LHCN-M2 (cell line): ENCODE data around the gene PIAS4. TPM values are rescaled to one million over a fixed set of nuclear protein-coding genes. Genes with fewer than 3 reads are reported as not detected.

Experiments used
- DNase-seq: peaks from one replicate; pipeline ENCODE4 v3.0.0-alpha.2; 2012; ENCODE audit warnings: low read depth
- total RNA-seq: library from RNA; depleted of rRNA; stranded (reverse); fragments of >200 nt; gene quantifications from 2 replicates; pipeline ENCODE4 v1.2.3, GENCODE V29; 2014

Gene PIAS4
- total RNA-seq, 1 experiment from 2014 or later, result 17.6 TPM

DNA sequence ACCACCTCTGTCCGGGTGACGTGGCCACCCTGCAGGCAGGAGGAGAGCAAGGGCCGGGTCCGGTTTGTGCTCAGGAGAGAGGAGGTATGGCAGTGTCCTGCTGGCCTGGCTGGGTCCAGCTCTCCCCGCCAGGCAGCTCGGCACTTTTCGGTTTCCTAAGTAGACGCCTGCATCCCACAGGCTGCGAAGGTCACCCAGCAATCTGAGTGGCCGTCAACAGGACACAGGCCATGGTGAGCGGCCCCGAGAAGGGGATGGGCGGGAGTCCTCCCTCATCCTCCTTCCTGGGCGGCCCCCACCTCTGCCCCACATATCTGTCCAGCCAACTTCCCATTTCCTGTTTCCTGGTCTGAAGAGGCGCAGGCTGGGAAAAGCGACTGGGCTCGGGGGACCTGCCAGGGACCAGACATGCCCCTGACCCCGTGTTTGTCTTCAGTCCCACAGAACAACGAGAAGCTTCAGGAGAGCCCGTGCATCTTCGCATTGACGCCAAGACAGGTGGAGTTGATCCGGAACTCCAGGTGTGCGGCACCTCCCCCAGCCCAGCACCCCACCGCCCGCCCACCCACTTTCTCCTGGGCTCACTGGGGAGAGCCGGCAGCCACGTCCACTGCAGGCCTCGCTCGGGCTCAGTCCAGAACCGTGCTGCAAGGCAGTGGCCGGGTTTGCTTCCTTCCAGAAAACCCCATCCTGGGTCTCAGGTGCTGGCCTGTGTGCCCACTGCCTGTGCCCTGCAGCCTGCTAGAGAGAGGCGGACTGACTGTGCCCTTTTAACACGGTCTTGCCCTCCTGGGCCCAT is 16.3 kb downstream of the PIAS4 start:
- no peak for DNase-seq

DNA sequence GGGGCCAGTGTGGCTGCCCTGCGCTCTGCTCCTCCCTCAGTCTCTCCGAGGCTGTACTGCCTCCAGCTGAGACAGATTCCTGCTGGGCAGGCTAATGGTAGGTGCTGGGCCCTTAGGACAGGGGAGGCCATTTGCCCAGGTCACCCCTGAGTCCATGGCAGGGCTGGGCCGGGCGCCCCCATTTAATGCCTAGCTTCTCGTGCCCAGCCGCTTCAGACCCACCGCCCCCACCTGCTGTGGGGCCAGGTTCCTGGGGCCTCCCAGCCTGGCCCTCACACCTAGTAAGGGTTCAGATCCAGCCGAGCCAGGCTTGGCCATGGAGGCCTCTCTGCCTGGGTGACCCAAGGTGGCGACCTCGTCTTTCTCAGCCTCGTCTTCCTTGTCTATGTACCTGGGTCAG is 17.8 kb downstream of the PIAS4 start:
- no peak for DNase-seq

DNA sequence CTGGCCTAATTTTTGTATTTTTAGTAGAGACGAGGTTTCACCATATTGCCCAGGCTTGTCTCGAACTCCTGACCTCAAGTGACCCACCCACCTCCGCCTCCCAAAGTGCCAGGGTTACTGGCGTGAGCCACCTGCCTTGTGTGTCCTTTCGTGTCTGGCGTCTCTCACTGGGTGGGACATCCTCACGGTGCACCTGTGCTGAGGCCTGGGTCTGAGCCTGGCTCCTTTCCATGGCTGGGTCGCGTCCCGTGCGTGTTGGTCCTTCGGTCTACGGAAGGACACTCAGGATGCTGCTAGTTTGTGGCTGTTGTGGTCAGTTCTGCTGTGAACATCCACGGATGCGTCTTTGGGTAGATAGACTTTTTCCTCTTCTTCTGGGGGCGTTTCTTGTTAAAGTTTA is 19.6 kb downstream of the PIAS4 start:
- no peak for DNase-seq

DNA sequence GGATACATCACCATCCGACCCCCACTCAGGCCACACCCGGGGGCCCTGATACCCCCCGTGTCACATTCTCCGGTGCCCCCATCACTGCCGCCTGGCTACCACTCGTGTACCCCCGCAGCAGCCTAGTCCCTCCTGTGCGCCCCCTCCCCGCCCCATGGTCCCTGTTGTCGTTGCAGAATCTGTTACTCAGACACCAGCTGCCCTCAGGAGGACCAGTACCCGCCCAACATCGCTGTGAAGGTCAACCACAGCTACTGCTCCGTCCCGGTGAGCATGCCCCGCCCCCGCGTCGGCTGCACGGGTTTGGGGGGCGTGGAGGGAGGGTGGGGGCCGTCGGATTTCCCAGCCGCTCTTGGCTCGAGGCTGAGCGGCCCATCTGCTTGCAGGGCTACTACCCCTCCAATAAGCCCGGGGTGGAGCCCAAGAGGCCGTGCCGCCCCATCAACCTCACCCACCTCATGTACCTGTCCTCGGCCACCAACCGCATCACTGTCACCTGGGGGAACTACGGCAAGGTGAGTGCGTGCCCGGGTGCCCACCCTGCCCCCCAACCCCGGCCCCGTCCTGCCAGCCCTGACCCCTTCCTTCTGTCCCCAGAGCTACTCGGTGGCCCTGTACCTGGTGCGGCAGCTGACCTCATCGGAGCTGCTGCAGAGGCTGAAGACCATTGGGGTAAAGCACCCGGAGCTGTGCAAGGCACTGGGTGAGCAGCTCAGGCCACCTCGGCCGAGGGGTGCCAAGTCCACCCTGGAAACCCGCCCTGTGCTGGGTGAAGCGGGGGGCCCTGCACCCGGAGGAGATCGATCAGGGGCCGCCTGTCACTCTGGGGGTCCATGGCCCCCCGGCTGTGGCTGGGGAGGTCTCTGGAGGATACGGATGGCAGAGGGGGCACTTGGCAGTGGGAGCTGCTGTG is 21.1 kb downstream of the PIAS4 start:
- no peak for DNase-seq

DNA sequence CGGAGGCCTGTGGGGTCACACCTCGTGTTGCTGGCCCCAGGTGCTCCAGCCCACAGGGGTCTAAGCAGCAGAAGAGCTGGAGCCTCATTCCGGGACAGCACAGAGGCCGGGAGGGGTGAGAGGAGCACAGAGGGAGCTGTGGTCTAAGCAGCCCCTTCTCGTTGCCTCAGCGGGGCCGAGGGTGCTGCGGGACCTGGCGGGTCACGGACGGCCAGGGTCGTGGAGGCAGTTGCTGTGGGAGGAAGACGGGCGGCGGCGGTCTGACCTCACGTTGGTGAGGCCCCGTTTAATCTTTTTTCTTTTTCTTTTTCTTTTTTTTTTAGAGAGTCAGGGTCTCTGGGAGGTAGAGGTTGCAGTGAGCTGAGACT is 21.7 kb downstream of the PIAS4 start:
- no peak for DNase-seq

DNA sequence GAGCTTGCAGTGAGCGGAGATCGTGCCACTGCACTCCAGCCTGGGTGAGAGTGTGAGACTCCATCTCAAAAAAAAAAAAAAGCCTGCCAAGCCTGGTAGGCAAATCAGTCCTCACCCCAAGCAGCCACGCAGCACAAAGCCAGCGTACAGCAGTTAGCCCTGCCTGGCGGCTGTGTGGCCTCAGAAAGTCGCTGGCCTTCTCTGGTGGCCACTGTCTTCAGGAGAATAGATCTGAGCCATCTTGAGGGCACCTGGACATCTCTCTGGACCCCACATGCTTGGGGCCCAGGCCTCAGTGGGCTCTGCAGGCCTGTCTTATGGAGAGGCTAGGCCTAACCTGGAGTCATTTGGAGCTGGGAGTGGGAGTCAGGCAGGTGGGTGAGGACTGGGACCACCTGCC is 23.0 kb downstream of the PIAS4 start:
- DNase-seq, result no peak

DNA sequence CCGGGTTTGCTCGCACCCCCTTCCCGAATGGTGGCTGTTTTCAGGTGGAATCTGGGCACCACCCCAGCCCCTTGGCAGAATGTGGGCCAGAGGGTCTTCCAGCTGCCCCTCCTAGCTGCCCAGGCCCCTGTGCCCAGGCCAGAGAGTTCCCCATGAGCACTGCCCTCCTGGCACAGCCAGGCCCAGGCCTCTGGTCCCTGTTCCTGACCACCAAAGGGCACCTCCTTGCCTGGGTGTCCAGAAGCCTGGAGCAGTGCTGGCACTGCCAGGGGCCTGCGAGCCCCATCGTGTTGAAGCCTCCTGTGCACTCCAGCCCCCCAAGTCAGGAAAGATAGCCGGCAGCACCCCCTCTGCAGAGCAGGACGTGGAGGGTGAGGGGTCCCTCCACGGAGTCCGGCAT is 23.4 kb downstream of the PIAS4 start:
- DNase-seq, result no peak

DNA sequence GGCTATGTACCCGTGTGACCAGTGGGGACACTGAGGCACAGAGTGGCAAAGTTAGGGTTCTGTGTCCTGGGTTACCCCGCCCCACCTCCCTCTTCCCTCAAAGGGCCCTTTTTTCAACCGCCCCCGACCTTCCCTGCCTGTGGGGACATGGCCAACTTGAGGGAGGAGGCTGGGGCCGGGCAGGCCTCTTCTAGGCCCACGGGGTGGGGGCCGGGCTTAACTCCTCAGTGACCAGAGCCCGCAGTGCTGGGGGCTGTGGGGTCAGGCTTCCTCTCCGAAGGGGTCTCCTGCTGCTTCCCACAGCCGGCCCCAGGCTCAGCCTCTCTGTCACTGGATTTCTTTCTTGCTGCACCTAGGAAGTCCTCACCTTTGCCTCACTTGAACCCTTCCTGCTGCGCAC is 23.9 kb downstream of the PIAS4 start:
- no peak for DNase-seq

DNA sequence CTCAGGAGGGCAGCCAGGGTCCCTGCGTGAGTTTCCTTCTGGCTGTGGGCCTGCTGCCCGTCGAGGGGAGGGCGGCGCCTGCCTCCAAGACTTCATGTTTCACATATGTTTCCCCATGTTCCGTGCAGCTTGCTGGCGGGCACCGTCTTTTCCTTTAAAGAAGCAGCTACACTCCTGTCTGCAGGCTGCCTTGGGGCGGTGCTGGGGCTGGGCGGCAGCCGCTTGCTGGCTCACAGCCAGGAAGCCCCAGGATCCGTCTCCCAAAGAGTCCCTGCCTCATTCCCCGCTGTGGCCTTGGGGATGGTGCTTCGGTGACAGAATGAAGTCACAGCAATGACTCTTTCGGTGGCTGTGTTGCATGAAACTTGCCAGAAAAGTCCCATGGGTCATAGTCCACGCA is 24.9 kb downstream of the PIAS4 start:
- DNase-seq, result no peak

DNA sequence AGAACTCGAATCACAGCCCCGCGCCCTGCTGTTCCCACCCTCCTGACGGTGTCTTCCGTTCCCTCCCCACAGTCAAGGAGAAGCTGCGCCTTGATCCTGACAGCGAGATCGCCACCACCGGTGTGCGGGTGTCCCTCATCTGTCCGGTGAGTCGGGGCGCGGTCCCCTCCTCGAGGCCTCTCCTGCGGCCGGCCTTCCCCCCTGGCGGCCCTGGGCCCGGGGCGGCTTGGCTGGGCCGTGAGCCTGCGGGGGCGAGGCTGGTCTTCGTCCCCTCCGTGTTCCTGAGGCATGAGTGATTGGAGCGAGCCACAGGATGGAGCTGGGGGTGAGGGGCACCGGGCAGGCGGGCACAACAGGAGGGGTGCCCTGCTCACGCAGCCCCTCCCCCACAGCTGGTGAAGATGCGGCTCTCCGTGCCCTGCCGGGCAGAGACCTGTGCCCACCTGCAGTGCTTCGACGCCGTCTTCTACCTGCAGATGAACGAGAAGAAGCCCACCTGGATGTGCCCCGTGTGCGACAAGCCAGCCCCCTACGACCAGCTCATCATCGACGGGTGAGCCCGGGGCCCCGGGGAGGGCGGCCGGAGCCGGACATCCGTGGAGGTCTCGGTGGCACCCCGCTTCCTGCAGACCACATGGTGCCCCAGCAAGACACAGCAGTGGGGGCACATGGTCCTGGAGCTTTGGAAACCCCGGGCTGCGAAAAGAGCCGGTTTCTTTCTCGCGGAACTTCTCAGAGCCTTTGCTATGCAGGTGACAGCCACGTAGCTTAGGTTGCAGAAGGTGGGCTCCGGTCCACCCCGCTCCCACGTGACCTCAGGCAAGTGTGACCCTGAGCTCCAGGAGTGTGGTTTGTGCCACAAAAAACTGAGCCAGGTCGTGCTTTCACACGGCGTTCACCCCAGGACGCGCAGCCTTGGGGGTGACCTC is 25.8 kb downstream of the PIAS4 start:
- no peak for DNase-seq

DNA sequence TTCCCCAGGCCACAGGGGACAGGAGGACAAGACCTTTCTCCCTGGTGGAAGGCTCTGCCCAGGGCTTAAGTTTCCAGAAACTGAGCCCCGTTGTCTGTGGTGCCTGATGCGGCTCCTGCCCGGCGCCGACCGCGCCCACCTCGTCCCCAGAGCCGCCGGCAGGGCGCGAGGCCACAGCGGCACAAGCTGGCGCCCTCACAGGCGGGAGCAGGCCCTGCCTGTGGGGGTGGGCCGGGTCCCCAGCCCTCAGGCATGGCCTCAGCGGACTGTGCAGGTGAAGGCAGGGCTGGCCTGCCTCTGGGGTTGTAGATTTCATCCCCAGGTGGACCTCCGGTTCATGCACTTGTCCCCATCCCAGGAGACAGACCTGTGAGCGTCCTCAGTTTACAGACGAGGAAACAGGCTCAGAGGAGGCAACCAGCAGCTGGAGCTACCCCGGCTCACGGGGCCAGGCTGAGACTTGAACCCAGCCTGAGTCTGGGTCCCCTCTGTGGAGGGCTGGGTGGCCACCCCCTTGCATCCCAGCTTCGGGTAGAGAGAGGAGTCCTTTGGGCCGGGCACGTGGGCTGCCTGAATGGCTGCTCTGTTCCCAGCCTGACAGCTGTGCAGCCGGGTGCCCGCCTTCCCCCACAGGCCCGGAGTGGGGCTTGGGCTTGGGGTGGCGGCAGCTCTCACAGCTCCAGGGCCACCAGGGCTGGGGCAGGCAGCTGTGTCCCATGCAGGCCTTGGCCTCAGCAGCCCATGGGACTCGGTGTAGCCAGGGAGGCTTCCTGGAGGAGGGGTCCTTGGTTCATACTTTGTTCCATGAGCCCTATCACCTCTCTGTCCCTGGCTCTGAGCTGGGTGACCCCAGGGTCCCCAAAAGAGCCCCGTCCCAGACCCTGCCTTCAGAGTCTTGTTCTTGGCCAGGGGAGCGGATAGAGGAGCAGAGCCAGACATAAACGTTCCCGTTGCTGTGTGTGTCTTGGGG is 26.8 kb downstream of the PIAS4 start:
- DNase-seq, result no peak

DNA sequence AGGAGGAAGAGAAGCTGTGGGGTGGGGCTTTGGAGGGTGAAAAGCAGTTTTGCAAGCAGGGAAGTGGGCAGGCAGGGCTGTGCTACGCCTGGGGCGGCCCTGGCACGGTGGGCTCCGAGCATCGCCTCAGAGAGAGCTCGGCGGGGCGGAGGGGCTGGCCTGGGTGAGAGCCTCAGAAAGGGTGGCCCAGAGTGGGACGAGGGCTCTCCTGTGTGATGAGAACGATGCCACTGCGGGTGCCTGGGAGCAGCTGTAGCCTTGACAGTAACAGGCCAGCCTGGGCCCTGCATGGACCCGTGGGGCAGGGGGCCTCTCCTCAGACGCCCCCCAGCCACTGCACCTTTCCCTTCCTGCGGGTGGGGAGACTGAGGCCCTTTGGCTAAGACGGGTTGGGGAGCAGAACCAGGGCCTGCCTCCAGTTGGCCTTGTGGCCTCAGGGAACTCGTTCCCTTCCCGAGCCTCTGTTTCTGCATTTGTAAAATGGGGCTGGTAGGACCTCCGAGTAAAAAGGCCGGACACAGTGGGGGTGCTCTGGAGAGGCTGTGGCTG is 27.6 kb downstream of the PIAS4 start:
- no peak for DNase-seq

DNA sequence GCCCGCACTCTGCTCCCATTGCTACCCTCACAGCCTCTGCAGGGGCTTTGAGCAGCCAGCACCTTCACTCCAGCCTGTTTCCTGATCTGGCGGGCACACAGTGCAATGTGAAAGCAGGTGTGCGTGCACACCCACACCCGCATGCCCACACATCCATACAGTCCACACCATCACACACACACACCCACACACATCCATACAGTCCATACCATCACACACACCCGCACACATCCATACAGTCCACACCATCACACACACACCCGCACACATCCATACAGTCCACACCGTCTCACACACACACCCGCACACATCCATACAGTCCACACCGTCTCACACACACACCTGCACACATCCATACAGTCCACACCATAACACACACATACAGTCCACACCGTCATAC is 28.0 kb downstream of the PIAS4 start:
- DNase-seq, result no peak

DNA sequence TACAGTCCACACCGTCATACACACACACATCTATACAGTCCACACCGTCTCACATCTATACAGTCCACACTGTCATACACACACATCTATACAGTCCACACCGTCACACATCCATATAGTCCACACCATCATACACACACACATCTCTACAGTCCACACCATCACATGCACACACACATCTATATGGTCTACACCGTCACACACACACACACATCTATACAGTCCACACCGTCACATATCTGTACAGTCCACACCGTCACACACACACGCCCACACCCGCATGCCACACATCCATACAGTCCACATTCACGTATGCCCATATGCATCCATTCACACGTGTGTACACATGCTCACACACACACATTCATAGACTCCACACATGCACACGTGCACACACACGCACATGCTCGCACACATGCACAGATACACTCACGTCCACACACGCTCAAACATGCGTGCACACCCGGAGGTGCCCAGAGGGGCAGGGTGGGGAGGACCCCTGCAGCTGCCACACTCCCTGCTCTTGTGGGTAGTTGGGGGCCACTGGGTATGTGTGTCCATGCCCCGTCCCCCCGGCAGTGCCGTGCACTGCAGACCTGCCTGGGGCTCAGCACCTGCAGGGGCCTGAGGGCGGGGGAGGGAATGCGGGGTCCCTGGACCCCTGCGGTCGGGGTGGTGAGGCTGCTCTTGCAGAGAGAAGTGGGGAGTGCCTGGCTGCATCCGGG is 29.2 kb downstream of the PIAS4 start:
- DNase-seq, result no peak

DNA sequence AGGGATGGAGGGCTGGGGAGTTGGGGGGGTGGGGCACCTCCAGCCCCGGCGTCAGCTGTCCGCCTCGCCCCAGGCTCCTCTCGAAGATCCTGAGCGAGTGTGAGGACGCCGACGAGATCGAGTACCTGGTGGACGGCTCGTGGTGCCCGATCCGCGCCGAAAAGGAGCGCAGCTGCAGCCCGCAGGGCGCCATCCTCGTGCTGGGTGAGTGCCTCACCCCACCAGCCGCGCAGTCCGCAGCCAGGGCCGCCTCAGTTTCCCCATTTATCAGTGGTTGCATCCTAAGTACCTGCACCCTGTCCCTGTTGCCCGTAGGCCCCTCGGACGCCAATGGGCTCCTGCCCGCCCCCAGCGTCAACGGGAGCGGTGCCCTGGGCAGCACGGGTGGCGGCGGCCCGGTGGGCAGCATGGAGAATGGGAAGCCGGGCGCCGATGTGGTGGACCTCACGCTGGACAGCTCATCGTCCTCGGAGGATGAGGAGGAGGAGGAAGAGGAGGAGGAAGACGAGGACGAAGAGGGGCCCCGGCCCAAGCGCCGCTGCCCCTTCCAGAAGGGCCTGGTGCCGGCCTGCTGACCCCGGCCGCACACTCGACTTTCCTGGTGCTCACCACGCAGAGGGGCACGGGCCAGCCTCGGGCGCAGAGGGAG is 29.9 kb downstream of the PIAS4 start:
- DNase-seq, result no peak

DNA sequence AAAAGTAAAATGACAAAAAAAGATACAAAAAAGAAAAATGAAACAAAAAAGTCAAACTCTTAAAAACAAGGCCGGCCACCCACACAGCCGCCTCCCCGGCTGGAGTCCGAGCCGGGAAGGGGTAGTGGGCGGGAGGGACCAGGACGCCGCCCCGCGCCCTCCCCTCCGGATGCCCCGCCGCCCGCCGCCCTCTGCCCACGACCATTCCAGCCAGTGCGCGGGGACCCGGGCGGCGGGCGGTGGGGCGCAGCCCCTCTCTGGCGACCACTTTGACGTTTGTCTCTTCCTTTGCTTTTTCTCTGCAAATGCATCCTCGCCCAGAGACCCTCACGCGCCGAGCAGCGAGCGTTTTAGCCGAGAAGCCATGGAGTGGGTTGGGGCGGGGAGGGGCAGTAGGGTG is 30.5 kb downstream of the PIAS4 start:
- DNase-seq, result no peak

DNA sequence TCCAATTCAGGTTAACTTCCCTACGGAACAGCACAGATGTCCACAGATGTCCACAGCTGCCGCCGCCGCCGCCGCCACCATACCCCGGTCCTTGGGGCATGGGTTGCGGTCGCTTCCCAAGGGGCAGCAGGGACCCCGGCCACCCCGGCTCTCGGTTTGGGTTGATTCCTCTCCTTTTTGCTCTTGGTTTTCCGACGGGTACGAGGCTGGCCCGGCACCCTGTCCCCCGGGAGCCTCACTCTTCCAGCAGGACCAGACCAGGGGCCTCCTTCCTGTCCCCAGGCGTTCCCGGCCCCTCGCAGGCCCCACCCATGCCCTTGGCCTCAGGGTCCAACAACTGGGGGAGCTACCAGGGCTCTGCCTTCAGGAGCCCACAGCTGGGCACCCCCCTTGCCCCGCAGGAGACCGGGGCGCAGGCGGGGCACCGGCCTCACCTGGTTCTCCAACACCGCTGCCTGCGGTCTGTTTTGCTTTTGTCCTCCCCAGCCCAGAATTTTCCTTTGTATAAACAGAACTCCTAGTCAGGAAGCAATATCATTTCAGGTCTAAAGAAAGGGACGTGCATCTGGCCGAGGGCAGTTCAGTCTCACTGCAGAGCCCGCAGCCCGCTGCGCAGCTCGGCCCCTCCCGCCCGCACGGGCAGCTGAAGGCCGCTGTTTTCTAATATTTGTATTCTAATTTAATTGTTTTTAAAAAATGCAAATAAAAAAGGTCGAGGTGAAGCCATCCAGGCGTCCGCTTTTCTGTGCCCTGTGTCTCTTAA is 31.3 kb downstream of the PIAS4 start:
- no peak for DNase-seq

DNA sequence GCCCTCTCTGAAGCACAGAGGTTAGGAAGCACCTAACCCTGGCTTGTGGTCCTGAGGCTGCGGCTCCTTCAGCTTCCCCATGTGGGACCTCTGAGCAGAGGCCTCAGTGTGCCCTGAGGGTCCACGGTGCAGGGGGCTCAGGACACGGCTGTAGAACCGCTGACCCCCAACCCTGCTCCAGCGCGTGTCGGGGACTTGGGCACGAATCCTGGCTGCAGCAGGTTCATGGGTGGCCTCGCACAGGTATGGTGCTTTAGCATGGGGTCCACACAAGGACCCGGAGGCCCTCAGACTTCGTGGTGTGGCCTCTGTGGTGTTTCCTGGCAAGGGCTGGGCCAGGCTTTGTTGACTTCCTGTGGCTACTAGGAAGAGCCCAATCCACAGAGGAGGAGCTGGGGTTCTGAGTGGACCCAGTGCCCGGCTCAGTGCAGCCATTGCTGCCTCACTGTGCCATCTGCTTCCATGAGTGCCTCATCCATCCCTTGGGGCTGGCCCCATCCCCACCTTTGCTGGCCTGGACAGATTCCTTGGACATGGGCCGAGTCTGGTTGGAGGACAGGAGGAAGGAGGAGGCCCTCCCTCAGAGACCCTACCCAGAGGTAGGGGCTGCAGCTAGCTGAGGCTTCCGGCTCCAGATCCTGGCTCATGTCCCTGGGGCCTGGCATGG is 34.7 kb downstream of the PIAS4 start:
- DNase-seq, result no peak
